ENCODE measurements around the gene PRDM16. TPM values are rescaled to one million over a fixed set of nuclear protein-coding genes. Genes with fewer than 3 reads are reported as not detected.
A peak's percentile ranks its signal among the peaks of the same experiment; 100 is the strongest.

Gene PRDM16
- total RNA-seq, 4 donors from 2014 or later, result 5.9 to 41.7 (median 11.2) TPM

- no peak for TF ChIP-seq EP300 (IDR thresholded peaks at IDR 0.05)
- DNase-seq (ENCODE audit: low spot score in 2 of 2), result no peak
- Histone ChIP-seq H3K27ac (peak overlapping the region; percentile 81 to 97 (median 97)), H3K4me1 (peaks cover 0 to 82% (median 16%) of the 10 kb centered on the region in 4 donors), H3K36me3 (no peaks in the 10 kb centered on the region), H3K27me3 (peaks cover 0 to 55% of the 10 kb centered on the region in 2 donors), H3K9me3 (no peaks in the 10 kb centered on the region), H3K4me3 (peak overlapping the region; percentile 15 to 87 (median 50))
- WGBS, 2 donors, result 10 to 15% methylated on average over 31 to 39 of the region's 82 CpGs
Observed at GRCh38 chr1:3073489-3074296, 4.7 kb downstream of the PRDM16 start.

- peaks cover 0 to 53% of the 10 kb centered on the region in 2 donors for H3K27me3 ChIP-seq
- H3K36me3 ChIP-seq, result no peaks in the 10 kb centered on the region
- TF ChIP-seq EP300 (IDR thresholded peaks at IDR 0.05) (no peak), CTCF (IDR thresholded peaks at IDR 0.05) (no peak), POLR2A (IDR thresholded peaks at IDR 0.05) (peak in 1 of 2 donors; percentile 30)
- no peaks in the 10 kb centered on the region for H3K9me3 ChIP-seq
- 31 to 34% methylated on average over 12 to 13 of the region's 13 CpGs for WGBS, 2 donors
- peaks cover 0 to 81% (median 15%) of the 10 kb centered on the region in 4 donors for H3K4me1 ChIP-seq
- H3K27ac ChIP-seq, result peak overlapping the region; percentile 81 to 97 (median 97)
- peak overlapping the region; percentile 15 to 87 (median 50) for H3K4me3 ChIP-seq
- DNase-seq (ENCODE audit: low spot score in 2 of 2), result no peak
Observed at GRCh38 chr1:3074297-3074741, 5.3 kb downstream of the PRDM16 start.

GRCh38 chr1:3074800-3075199 lies 5.8 kb downstream of the PRDM16 start:
- WGBS, 2 donors, result 48 to 61% methylated on average over 11 of the region's 12 CpGs

GRCh38 chr1:3075666-3076362 lies 6.8 kb downstream of the PRDM16 start:
- H3K4me3 ChIP-seq, result no peak overlapping the region
- H3K9me3 ChIP-seq, result no peaks in the 10 kb centered on the region
- peaks cover 0 to 51% of the 10 kb centered on the region in 2 donors for H3K27me3 ChIP-seq
- peak overlapping the region; percentile 36 to 97 (median 97) for H3K27ac ChIP-seq
- TF ChIP-seq POLR2A (IDR thresholded peaks at IDR 0.05), result no peak
- TF ChIP-seq CTCF (IDR thresholded peaks at IDR 0.05), result no peak
- no peak for TF ChIP-seq EP300 (IDR thresholded peaks at IDR 0.05)
- H3K36me3 ChIP-seq, result no peaks in the 10 kb centered on the region
- peaks cover 0 to 86% (median 13%) of the 10 kb centered on the region in 4 donors for H3K4me1 ChIP-seq
- 74 to 79% methylated on average over 28 to 36 of the region's 36 CpGs for whole genome bisulfite sequencing, 2 donors
- DNase-seq (ENCODE audit: low spot score in 2 of 2), result no peak

More at GRCh38 chr1:3074800-3075199, 5.8 kb downstream of the PRDM16 start:
- TF ChIP-seq EP300 (IDR thresholded peaks at IDR 0.05), result no peak
- TF ChIP-seq POLR2A (IDR thresholded peaks at IDR 0.05), result no peak
- TF ChIP-seq CTCF (IDR thresholded peaks at IDR 0.05), result no peak
- Histone ChIP-seq H3K27me3 (peaks cover 0 to 53% of the 10 kb centered on the region in 2 donors), H3K4me1 (peaks cover 0 to 86% (median 15%) of the 10 kb centered on the region in 4 donors), H3K4me3 (peak overlapping the region in 1 of 4 donors; percentile 87), H3K27ac (peak overlapping the region; percentile 61 to 97 (median 97)), H3K9me3 (no peaks in the 10 kb centered on the region), H3K36me3 (no peaks in the 10 kb centered on the region)
- DNase-seq (ENCODE audit: low spot score in 2 of 2), result no peak

GRCh38 chr1:3076363-3076740 lies 7.3 kb downstream of the PRDM16 start:
- Histone ChIP-seq H3K4me3 (no peak overlapping the region), H3K27ac (peak overlapping the region; percentile 36 to 97 (median 97)), H3K9me3 (no peaks in the 10 kb centered on the region), H3K36me3 (no peaks in the 10 kb centered on the region), H3K4me1 (peaks cover 0 to 83% (median 12%) of the 10 kb centered on the region in 4 donors), H3K27me3 (peaks cover 0 to 46% of the 10 kb centered on the region in 2 donors)
- no peak for TF ChIP-seq POLR2A (IDR thresholded peaks at IDR 0.05)
- DNase-seq (ENCODE audit: low spot score in 2 of 2), result no peak
- 54 to 61% methylated on average over 10 to 11 of the region's 11 CpGs for WGBS, 2 donors
